ENCODE results near the gene RPTOR. TPM values are rescaled to one million over a fixed set of nuclear protein-coding genes. Genes with fewer than 3 reads are reported as not detected.

The RPTOR gene
- total RNA-seq, 2 experiments from 2014 or later, result 48.7 to 58.2 TPM

DNA sequence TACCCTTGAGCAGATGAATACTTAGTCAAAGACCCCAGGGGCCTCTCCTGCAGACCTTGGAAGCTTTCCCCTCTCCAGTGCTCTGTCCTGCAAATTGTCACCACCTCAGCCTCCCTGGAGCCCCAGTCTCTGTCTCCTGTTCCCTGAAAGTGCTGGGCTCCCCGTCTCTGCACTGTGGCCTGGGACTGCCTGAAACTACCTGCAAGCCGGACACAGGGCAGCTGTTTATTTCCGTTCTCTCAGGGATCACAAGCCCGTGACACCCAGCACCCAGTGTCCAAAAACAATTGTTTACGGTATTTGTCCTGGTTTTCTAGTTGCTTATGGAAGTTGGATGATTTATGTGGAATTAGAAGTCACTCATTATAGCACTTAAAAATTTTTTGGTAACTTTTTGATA is 365.4 kb downstream of the RPTOR start:
- Mint-ChIP-seq H3K27me3 (no peaks in the 10 kb centered on the region), H3K4me1 (peaks cover 7% of the 10 kb centered on the region), H3K9me3 (peaks cover 2% of the 10 kb centered on the region), H3K27ac (no peak overlapping the region), H3K36me3 (ENCODE audit: low read depth) (peaks cover 44% of the 10 kb centered on the region), H3K4me3 (no peak overlapping the region)
- CTCF ChIA-PET, result interaction anchor here (0.6 to 3.5 kb wide), 4 partner anchors 11 to 482 kb away, joined by 3 to 16 read pairs (median 4); no protein-coding TSS in a partner anchor
- DNase-seq, result no peak
- POLR2A ChIA-PET, result no interaction called here

DNA sequence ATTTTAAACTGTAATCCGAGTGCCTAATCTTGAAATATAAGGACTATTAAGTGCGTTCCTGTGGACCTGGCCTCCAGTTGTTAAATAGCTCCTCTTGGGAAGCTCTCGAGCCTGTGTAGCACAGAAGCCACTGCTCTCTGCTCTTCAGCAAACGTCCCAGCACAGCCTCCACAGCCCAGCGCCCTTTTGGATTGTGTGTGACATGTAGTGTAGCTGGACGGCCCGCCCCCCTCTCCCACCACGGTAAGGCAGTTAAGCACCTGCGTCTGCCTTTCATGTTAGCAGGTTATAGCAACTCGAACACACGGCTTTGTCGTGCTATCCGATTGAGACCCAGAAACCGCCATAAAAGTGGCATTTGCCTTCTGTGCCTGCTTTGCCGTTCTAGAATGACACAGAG is 367.8 kb downstream of the RPTOR start:
- H3K27me3 Mint-ChIP-seq, result no peaks in the 10 kb centered on the region
- CTCF ChIA-PET, result interaction anchor here (1.1 to 1.6 kb wide), 4 partner anchors 8 to 58 kb away, joined by 3 to 5 read pairs (median 4); no protein-coding TSS in a partner anchor

DNA sequence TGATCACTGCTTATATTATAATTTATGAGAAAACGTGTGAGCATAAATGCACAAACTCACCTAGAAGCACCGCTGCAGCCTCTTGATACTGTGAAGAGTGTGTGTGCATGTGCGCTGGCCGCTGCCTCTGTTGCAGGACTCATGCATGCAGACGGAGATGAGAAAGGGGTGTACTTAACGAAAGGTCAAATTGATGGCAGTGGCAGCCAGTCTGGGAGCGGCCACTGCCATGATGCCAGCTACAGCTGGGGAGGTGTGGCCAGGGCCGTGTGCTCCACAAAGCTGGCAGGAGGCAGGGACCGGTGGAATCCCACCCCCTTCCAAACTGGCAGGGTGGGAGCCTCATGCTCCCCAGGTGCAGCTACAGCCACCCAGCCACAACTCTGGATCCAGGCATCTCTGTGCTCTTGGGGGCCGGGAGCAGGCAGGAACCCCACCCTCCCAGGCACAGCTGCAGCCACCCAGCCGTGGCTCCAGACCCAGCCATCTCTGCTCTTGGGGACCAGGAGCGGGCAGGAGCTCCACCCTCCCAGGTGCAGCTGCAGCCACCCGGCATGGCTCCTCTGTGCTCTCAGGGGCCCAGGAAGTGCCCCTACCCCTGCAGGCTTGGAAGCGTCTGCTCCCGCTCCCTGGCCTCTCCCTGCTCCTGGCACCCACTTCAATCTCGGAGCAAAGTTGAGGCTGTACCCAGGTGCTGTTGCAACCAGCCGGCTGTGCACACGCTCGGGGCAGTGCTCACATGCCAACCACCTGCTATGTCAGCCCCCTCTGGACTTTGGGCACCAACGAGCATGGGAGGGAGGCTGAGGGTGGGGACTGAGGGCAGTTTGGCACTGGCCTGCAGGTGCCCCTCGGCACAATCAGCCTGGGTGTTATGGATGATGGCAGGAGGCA is 369.5 kb downstream of the RPTOR start:
- Mint-ChIP-seq H3K27ac (no peak overlapping the region), H3K27me3 (no peaks in the 10 kb centered on the region), H3K4me3 (no peak overlapping the region), H3K4me1 (peaks cover 5% of the 10 kb centered on the region), H3K36me3 (ENCODE audit: low read depth) (peaks cover 42% of the 10 kb centered on the region), H3K9me3 (peaks cover 2% of the 10 kb centered on the region)
- ChIA-PET POLR2A (no interaction called here), CTCF (no interaction called here)
- no peak for DNase-seq

More for the DNA sequence above, 367.8 kb downstream of the RPTOR start:
- Mint-ChIP-seq H3K4me3 (no peak overlapping the region), H3K4me1 (peaks cover 7% of the 10 kb centered on the region), H3K9me3 (peaks cover 2% of the 10 kb centered on the region), H3K36me3 (ENCODE audit: low read depth) (peaks cover 51% of the 10 kb centered on the region), H3K27ac (no peak overlapping the region)
- no peak for DNase-seq
- POLR2A ChIA-PET, result no interaction called here

DNA sequence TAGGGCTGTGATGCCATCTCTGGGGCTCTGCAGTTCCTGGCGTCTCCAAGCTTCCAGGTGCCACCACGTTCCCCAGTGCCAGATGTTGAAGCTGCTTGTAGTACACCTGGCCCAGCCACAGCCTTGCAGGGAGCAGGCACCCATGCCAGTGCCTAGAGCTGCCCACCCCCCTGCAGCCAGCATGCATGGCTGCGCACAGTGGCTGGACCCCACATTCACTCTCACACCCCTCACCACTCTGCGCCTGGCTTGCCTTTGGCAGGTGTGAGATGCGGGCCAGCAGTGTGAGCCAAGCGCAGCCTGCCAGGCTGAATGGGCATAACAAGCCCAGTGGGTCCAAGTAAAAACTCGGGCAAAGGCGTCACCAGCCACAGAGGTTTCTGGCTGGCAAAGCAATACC is 371.6 kb downstream of the RPTOR start:
- Mint-ChIP-seq H3K36me3 (ENCODE audit: low read depth) (peaks cover 27% of the 10 kb centered on the region), H3K4me3 (no peak overlapping the region), H3K27me3 (no peaks in the 10 kb centered on the region), H3K9me3 (peaks cover 2% of the 10 kb centered on the region), H3K4me1 (peaks cover 3% of the 10 kb centered on the region), H3K27ac (peak overlapping the region; percentile 25)
- no peak for DNase-seq
- CTCF ChIA-PET, result interaction anchor here (0.6 to 2.9 kb wide), 3 partner anchors 17 to 78 kb away, joined by 3 to 9 read pairs (median 6); no protein-coding TSS in a partner anchor
- POLR2A ChIA-PET, result no interaction called here

DNA sequence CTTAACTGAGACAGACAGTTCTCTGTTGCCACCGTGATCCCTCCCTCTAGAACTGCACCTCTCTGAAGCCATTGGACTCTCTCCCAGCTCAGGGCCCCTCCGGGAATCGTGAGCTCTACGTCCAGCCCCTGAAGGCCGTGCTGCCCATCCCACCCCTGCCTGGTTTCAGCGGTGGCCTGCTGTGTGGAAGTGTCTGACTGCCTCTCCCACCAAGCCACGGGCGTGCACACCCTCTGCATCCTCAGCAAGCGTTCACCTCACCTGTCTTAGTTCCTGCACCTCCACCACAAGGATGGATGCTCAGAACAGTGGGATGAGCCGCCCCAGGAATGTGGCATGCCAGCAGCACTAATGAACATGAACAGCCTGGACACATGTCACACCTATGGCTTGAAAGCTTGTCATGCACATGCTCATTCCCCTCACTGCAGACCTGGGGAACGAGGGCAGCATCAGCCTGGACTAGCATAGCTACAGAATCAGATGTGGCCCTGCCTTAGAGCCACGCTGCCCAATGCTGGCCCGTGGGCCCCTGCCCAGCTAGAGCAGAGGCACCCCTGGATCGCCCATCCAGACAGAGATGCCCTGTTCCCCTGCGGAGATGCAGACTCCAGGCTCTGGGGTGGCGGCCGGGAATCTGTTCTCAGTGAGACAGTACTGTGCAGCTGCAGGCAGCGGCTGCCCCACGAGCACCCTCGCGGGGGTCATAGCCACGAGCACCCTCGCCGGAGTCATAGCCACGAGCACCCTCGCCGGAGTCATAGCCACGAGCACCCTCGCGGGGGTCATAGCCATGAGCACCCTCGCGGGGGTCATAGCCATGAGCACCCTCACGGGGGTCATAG is 373.3 kb downstream of the RPTOR start:
- Mint-ChIP-seq H3K27ac (peak overlapping the region; percentile 11), H3K4me3 (no peak overlapping the region), H3K9me3 (peaks cover 2% of the 10 kb centered on the region), H3K27me3 (no peaks in the 10 kb centered on the region), H3K36me3 (ENCODE audit: low read depth) (peaks cover 20% of the 10 kb centered on the region), H3K4me1 (no peaks in the 10 kb centered on the region)
- POLR2A ChIA-PET, result no interaction called here
- CTCF ChIA-PET, result interaction anchor here (0.5 to 2.9 kb wide), 4 partner anchors 11 to 491 kb away, joined by 3 to 9 read pairs (median 4); no protein-coding TSS in a partner anchor
- DNase-seq, result no peak

DNA sequence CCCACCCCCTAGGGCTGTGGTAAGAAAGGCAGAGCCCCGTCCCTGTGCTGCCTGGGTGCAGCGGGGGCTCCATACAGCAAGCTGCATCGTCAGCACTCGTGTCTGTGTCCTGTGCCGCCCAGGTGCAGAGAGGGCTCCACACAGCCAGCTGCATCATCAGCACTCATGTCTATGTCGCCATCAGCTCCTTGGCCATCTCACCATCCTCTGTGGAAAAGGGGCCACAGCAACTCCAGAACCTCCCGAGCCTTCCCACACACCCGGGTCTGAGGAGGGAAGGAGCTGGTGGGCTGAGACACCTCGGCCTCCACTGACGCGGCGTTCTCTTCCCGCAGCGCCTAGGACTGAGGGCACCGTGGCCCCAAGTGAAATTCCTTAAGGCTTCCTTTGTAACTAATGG is 374.1 kb downstream of the RPTOR start:
- Mint-ChIP-seq H3K27ac (no peak overlapping the region), H3K9me3 (peaks cover 2% of the 10 kb centered on the region), H3K4me3 (no peak overlapping the region), H3K36me3 (ENCODE audit: low read depth) (peaks cover 15% of the 10 kb centered on the region), H3K4me1 (no peaks in the 10 kb centered on the region), H3K27me3 (no peaks in the 10 kb centered on the region)
- CTCF ChIA-PET, result interaction anchor here (0.6 to 2.9 kb wide), 2 partner anchors 20 to 367 kb away, joined by 4 to 9 read pairs; no protein-coding TSS in a partner anchor
- no peak for DNase-seq
- POLR2A ChIA-PET, result no interaction called here

DNA sequence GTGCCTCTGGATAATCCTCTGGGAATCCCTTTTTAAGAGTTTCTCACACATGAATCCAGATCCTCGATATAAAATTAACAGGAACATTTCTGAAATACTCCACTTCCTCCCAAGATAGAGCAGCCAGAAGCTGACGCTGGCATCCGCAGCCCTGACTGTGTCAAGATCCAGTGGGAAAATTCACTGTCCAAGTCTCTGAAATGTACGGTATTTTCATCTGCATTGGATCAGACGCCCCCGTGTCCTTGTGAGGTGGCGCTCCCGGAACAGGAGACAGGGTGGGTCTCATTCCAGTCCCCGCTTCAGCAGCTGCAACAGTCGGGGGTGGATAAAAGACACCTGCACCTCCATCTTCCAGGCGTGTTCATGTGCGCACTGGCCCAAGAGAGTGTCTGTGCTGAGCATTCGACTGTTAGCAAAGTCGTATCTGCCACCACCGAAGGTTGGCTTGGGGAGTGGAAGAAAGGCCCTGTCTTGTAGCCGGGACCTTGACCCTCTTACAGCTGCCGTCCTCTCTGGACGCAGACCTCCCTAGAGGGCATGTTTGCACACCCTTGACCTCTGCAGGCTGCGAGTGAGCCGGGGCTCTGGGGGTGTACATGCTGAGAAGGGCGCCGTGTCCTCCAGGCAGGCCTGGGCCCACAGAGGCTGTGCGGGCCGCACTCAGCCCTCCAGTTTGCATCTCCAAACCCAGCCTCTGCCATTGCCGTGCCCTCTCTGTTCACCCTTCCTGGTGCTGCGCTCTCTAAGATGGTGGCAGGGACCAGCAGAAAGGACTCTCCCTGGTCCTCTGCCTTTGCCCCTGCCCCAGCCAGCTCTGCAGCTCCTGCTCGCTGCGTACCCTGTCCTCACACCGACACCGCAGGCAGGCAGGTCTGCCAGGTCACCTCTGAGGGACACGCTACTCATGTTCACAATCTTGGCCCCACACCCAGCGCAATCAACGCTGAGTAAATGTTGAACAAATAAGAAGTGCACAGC is 375.0 kb downstream of the RPTOR start:
- ChIA-PET POLR2A (no interaction called here), CTCF (interaction anchor here (0.6 to 2.9 kb wide), 3 partner anchors 8 to 366 kb away, joined by 4 to 9 read pairs (median 5); no protein-coding TSS in a partner anchor)
- no peak for DNase-seq
- H3K4me1 Mint-ChIP-seq, result no peaks in the 10 kb centered on the region
- H3K27me3 Mint-ChIP-seq, result no peaks in the 10 kb centered on the region
- no peak overlapping the region for H3K27ac Mint-ChIP-seq
- peaks cover 18% of the 10 kb centered on the region for H3K36me3 Mint-ChIP-seq (ENCODE audit: low read depth)
- no peak overlapping the region for H3K4me3 Mint-ChIP-seq
- no peaks in the 10 kb centered on the region for H3K9me3 Mint-ChIP-seq

DNA sequence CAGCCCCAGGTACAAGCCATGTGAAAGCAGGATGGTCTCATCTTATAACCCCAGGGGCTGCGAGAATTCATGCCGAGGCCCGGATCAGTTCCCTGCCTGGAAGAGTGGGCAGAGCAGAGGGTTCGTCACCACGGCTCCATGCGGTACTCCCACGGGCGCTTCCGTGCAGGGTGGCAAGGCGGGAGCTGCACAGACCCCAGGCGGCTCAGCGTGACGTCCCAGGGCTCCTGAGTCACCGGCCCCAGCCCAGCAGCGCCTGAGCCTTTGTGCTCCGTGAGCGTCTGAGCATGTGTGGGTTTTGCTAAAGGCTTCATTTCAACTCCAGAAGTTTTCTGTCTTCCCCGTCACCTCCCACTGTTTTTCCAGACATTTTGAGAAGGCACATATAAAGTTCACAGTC is 375.8 kb downstream of the RPTOR start:
- Mint-ChIP-seq H3K36me3 (ENCODE audit: low read depth) (peaks cover 18% of the 10 kb centered on the region), H3K9me3 (no peaks in the 10 kb centered on the region), H3K4me1 (no peaks in the 10 kb centered on the region), H3K4me3 (no peak overlapping the region), H3K27ac (peak overlapping the region; percentile 66), H3K27me3 (no peaks in the 10 kb centered on the region)
- POLR2A ChIA-PET, result no interaction called here
- CTCF ChIA-PET, result interaction anchor here (2.0 kb wide), 1 partner anchor 8 kb away, joined by 5 read pairs; no protein-coding TSS in a partner anchor
- no peak for DNase-seq

DNA sequence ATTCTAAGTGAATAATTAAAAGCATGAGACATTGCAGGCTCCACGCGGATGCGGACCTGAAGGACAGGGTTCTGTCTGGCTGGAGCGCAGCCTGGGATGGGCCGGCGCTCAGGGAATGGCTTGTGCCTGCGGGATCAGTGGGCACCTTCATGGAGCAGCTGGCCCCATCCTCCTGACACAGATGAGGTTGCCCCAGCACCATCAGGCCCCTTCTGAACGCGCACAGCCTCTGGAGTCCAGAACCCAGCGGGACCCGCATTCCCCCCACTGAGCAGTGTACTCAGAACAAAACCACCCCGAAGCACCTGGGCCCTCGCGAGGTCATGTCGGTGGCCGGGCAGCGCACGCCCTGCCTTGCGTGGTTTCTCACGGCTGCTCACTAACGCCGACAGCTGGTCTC is 376.5 kb downstream of the RPTOR start:
- Mint-ChIP-seq H3K9me3 (no peaks in the 10 kb centered on the region), H3K36me3 (ENCODE audit: low read depth) (peaks cover 16% of the 10 kb centered on the region), H3K4me3 (no peak overlapping the region), H3K4me1 (no peaks in the 10 kb centered on the region), H3K27ac (no peak overlapping the region), H3K27me3 (no peaks in the 10 kb centered on the region)
- POLR2A ChIA-PET, result no interaction called here
- no peak for DNase-seq
- CTCF ChIA-PET, result interaction anchor here (2.0 kb wide), 1 partner anchor 9 kb away, joined by 5 read pairs; no protein-coding TSS in a partner anchor

DNA sequence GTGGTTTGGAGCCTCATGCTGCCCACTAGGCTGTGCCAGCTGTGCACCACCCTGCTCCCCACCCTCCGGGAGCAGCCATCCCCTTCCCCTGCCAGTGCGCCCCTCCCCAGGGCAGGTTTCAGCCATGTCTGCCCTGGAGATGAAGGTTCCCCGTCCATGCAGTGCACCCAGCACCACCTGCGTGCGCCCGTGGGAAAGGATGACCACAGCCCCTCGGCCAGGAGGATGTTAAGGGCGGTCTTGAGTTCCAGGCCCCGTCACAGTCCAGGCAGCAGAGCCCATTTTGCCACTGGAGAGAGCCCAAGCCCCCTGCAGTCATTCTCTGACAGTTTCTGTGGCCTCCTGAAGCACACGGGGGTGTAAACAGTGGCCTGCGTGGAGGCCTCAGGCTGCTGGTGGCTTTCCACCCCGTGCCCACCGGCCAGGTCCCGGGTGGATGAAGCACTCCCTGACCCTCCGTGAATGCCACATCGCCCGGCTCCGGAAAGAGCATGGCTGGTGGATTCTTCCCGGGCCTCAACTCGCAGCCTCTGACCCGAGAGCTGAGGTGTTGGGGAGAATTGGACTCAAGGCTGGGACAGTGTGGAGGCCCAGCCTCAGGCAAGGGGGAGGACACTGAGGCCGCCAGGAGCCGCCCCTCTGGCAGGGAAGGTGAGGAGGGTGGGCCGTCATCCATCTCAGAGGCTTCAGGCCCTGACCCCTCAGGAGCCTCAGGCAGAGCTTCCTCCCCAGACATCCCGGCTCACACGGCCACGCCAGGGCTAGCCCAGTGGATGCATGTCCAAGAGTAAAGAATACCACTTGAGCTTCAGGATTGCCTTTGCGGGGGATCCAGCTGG is 377.3 kb downstream of the RPTOR start:
- Mint-ChIP-seq H3K27me3 (no peaks in the 10 kb centered on the region), H3K4me1 (no peaks in the 10 kb centered on the region), H3K36me3 (ENCODE audit: low read depth) (peaks cover 15% of the 10 kb centered on the region), H3K9me3 (no peaks in the 10 kb centered on the region), H3K27ac (no peak overlapping the region), H3K4me3 (no peak overlapping the region)
- no peak for DNase-seq
- CTCF ChIA-PET, result interaction anchor here (1.6 kb wide), 1 partner anchor 23 kb away, joined by 6 read pairs; no protein-coding TSS in a partner anchor
- POLR2A ChIA-PET, result no interaction called here

DNA sequence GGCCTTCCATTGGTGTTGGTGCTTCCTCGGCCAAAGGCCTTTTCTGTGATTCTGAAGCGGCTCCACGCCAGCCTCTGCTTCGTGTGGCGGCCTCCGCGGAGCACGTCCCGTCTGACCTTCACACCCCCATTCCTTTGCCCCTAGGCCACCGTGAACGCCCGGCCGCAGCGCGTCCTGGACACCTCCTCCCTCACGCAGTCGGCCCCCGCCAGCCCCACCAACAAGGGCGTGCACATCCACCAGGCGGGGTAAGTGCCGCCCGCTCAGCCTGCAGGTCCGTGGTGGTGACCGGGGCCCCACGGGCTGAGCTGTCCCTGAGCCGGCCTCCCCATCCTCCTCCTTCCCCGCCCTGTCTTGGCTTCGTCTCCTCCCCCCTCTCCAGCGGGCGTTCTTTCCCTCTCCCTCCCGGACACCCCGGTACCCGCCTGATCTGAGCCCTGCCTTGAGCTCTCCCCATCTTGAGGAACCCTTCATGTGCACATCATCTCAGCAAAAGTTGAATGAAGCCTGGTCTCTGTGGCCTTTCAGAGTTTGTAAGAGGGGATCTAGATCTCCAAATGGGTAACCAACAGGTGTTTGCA is 378.0 kb downstream of the RPTOR start:
- ChIA-PET CTCF (interaction anchor here (1.6 kb wide), 1 partner anchor 24 kb away, joined by 6 read pairs; no protein-coding TSS in a partner anchor), POLR2A (no interaction called here)
- no peaks in the 10 kb centered on the region for H3K27me3 Mint-ChIP-seq
- peaks cover 17% of the 10 kb centered on the region for H3K36me3 Mint-ChIP-seq (ENCODE audit: low read depth)
- H3K9me3 Mint-ChIP-seq, result no peaks in the 10 kb centered on the region
- DNase-seq, result no peak
- no peak overlapping the region for H3K27ac Mint-ChIP-seq
- no peak overlapping the region for H3K4me3 Mint-ChIP-seq
- no peaks in the 10 kb centered on the region for H3K4me1 Mint-ChIP-seq

Measured in activated CD4-positive, alpha-beta T cell treated with anti-CD3 and anti-CD28 coated beads, Interleukin-2, amount 10 ng/mL, durations not matched to agents 7 days and 5 days (primary cell).